Hematopoietic multipotent progenitor cell treated with erythropoietin and hydrocortisone succinate and interleukin-3 and kit ligand, for 4 days (in vitro differentiated cells): Measurements from ENCODE around the gene FTO.
A peak's percentile ranks its signal among the peaks of the same experiment; 100 is the strongest.

ENCODE experiments used
- DNase-seq: peaks from one replicate; pipeline ENCODE4 v3.0.0-alpha.2; 2015

Gene FTO

GRCh38 chr16:54140057-54140787 lies 436.3 kb downstream of the FTO start:
- peak; percentile 73 for DNase-seq

GRCh38 chr16:54140788-54141136 lies 436.8 kb downstream of the FTO start:
- DNase-seq = no peak

GRCh38 chr16:54142787-54143186 lies 438.8 kb downstream of the FTO start:
- DNase-seq = no peak

- DNase-seq = no peak
These were observed 439.5 kb downstream of the FTO start for GRCh38 chr16:54143410-54143809.

GRCh38 chr16:54143934-54144571 lies 440.1 kb downstream of the FTO start:
- peak; percentile 51 for DNase-seq

GRCh38 chr16:54144572-54144947 lies 440.6 kb downstream of the FTO start:
- DNase-seq = no peak

GRCh38 chr16:54145881-54146280 lies 441.9 kb downstream of the FTO start:
- DNase-seq = no peak

- DNase-seq = no peak
These were observed 445.0 kb downstream of the FTO start for GRCh38 chr16:54148974-54149373.

- no peak for DNase-seq
These were observed 446.9 kb downstream of the FTO start for GRCh38 chr16:54150861-54151260.

GRCh38 chr16:54152362-54153239 lies 448.6 kb downstream of the FTO start:
- no peak for DNase-seq

- DNase-seq = no peak
These were observed 449.4 kb downstream of the FTO start for GRCh38 chr16:54153240-54153934.

GRCh38 chr16:54156349-54156748 lies 452.4 kb downstream of the FTO start:
- DNase-seq = no peak

- DNase-seq = no peak
These were observed 455.0 kb downstream of the FTO start for GRCh38 chr16:54158986-54159385.

GRCh38 chr16:54159490-54160080 lies 455.6 kb downstream of the FTO start:
- no peak for DNase-seq

GRCh38 chr16:54160252-54160860 lies 456.4 kb downstream of the FTO start:
- DNase-seq = no peak

- DNase-seq = no peak
These were observed 457.3 kb downstream of the FTO start for GRCh38 chr16:54160939-54161897.

GRCh38 chr16:54163197-54163843 lies 459.4 kb downstream of the FTO start:
- DNase-seq = no peak

- DNase-seq = peak; percentile 12
These were observed 460.8 kb downstream of the FTO start for GRCh38 chr16:54164789-54165173.

GRCh38 chr16:54165174-54165911 lies 461.4 kb downstream of the FTO start:
- DNase-seq = no peak
